SW 1271 (cell line): Measurements from ENCODE around the gene CEP112.
"Not testable (repeated sequence)": the region's sequence is repeated elsewhere in the genome, so short reads cannot be mapped to it uniquely, and the experiment has no call there.

Experiments used
- DNase-seq, 2 experiments: peaks; one replicate each; lab custom pipeline; 2025; lab: John Stamatoyannopoulos, UW

CEP112 gene

GRCh38 chr17:65782104-65782706 lies 409.7 kb downstream of the CEP112 start:
- not testable (repeated sequence) for DNase-seq

DNA sequence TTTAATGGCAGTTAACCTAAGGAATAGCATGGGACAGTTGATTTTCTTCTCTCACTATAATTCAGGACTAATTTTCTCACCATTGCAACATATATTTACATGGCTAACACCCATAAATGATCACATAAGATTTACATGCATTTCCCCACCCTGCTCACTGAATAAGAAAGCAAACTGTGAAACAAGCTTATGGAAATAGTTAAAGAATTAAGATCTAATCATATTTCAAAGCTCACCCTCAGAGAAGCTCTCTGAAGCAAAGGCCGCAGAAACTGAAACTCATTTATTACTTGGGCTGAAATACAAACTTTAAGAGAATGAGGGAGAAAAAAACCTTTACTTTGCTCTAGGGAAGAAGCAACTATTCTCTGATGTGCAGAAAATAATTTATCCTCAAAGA lies 411.8 kb downstream of the CEP112 start:
- DNase-seq: no peak

DNA sequence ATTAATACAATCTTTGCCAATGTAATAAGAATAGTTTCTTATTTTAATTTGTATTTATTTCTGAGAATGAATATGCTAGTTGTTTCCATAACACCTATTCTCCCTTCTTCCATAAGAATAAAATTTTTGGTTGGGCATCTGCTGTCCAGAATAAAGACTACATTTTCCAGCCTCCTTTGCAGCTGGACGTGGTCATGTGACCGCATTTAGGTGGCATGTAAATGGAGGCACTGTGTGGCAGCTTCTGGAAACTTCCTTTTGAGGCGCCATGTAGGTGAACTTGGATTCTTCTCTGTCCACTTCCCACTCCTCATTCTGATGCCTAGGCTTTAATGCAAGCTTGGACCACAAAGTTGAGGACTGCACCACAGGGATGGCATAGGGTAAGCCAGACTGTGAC lies 415.0 kb downstream of the CEP112 start:
- DNase-seq: no peak

DNA sequence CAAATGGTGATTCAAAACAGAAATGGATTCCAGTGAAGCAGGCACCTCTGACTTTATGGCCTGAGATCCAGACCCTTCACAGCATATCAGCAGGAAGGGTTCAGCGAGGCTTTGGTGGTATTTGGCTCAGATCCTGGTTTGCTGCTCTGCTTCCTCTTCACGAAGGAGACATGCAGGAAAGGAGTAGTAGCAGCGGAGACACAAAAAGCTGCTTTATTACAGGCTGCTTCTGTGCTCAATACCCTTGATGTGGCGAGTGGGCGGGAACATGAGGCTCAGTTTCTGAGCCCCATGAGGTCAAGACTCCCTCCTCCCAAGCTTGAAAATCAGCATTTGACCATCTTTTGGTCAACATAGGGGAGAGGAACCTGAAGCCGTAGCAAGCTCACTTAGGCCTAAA lies 417.1 kb downstream of the CEP112 start:
- DNase-seq: no peak

DNA sequence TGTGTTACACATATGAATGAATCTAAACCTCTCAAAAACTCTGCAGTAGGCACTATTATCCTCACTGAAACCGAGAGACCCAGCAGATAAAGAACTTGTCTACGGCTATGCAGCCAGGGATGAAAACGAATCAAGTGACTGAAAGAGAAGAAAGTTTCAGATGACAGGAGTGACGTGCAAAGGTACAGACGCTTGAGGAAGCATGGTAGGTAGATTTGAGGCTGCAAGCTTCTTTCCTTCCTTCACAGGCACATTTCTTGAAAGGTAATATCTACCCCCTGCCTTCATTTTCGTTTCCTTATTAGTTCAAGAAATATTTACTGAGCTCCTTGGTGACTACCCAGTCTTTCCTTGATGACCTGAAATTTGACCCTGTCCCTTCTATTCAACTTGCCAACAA lies 418.9 kb downstream of the CEP112 start:
- DNase-seq: no peak

DNA sequence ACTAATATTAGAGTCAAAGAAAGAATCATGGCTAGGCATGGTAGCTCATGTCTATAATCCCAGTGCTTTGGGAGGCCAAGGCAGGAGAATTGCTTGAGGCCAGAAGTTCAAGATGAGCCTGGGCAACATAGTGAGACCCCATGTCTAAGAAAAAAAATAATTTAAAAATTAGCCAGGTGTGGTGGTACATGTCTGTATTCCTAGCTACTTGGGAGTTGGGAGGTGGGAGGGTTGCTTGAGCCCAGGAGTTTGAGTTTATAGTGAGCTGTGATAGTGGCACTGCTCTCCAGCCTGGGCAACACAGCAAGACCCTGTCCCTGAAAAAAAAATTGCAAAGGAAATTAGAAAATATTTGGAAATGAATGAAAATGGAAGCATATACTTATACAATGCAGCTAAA lies 420.2 kb downstream of the CEP112 start:
- no peak for DNase-seq

- DNase-seq: no peak
Observed at GRCh38 chr17:65763786-65764185, 428.1 kb downstream of the CEP112 start.

DNA sequence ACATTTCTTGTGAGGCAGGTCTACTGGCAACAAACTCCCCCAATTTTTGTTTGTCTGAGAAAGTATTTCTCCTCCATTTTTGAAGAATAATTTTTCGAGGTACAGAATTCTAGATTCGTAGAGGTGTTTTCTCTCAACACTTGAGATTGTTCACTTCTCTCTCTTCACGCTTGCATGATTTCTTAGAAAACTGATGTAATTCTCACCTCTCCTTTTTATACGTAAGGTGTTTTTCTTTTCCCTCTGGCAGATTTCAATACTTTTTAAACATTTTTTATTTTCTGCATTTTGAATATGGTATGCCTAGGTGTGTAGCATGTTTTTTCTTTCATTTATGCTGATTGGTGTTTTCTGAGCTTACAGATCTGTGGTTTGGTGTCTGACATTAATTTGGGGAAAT lies 429.0 kb downstream of the CEP112 start:
- no peak for DNase-seq

- DNase-seq: no peak
Observed at GRCh38 chr17:65759532-65759931, 432.4 kb downstream of the CEP112 start.

DNA sequence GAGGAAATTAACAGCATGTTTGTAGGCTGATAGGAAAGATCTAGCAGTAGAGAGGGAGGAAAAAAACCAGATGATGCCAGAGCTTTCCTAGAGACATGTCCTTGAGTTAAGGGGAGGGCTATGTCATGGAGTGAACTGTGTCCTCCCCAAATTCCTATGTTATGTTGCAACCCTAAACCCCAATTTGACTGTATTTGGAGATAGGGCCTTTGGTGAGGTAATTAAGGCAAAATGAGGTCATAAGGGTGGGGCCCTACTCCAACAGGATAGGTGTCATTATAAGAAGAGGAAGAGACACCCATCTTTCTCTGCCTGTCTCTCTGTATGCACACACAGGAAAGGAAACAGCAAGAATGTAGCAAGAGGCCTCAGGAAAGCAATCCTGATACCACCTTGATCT lies 435.2 kb downstream of the CEP112 start:
- DNase-seq: no peak

DNA sequence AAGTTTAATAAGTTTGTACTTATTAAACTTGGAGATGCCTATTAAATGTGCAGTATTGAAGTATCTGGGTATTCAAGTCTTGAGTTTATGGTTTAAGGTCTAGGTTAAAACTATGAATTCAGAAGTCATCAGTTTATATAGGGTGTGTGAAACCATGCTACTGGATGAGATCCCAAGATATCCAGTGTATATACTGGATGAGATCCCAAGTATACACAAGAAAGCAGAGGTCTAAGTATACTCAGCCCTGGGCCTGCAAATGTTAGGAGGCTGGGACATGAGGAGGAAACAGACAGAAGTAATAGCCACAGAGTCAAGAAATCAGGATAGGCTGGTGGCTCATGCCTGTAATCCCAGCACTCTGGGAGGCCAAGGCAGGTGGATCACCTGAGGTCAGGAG lies 436.1 kb downstream of the CEP112 start:
- DNase-seq: no peak

DNA sequence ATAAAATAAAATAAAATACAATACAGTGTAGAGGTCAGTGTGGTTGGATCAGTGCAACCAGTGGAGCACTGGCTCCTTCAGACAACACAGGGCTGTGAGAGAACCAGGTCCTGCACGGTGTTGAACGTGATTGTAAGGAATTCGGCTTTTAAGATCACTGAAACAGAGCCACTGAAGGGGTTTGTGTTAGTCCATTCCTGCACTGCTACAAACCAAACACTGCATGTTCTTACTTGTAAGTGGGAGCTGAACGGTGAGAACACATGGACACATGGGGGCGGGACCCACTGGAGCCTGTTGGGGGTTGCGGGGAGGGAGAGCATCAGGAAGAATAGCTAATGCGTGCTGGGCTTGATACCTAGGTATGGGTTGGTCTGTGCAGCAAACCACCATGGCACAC lies 437.3 kb downstream of the CEP112 start:
- DNase-seq: no peak

- no peak for DNase-seq
Observed at GRCh38 chr17:65754081-65754480, 437.9 kb downstream of the CEP112 start.

DNA sequence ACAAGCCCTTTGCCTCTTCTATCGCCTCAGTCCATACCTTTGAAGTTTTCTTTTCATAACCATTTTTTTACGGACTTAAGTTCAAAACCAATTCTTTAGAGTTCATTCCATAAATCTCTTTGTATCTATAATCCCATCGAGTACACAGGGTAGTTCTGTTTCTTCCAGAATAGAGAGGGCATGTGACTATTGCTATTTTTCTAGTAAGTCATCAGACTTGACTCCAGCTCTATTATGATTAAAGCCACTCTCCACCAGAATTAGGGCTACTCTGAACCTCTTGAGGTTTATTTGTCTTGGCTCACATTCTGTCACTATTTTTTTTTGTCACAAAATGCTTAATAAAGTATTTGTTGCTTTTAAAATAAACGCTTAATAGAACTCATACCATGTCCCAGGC lies 438.6 kb downstream of the CEP112 start:
- DNase-seq: no peak

DNA sequence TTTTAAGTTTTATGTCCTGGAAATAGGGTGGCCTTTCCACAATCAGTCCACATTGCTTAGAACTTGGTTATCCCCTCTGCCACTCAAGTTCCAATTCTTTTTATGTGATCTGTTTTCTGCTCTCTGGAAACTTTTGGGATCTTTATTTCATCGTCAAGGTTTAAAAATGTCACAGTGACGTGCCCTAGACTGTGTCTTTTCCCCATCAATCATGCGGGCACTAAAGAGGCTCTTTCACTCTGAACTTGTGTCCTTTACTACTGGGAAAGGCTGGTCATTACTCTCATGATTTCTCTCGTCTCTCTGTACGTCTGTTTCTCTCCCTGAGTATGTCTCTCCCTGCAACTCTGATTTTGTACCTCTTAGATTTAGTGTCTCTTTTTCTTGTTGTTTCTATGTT lies 440.7 kb downstream of the CEP112 start:
- DNase-seq: no peak

- peak in 1 of 2 experiments; percentile 68 for DNase-seq
Observed at GRCh38 chr17:65750631-65751115, 441.3 kb downstream of the CEP112 start.

GRCh38 chr17:65750166-65750565 lies 441.8 kb downstream of the CEP112 start:
- no peak for DNase-seq

DNA sequence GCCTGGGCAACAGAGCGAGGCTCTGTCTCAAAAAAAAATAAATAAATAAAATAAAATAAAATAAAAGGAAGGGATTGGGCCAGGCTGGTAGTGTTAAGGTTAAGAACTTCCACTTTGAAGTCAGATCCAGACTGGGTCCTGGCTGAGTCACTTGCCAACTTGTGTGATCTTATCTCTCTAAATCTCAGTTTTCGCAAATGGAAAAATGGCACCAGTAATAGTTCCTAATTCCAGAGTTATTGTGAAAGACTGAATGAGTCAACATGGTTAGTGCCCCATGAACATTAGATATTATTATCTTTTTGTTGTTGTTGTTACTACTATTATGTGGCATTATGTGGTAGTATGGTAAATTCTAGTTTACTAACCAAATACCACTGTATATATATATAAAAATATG lies 442.5 kb downstream of the CEP112 start:
- DNase-seq: no peak

DNA sequence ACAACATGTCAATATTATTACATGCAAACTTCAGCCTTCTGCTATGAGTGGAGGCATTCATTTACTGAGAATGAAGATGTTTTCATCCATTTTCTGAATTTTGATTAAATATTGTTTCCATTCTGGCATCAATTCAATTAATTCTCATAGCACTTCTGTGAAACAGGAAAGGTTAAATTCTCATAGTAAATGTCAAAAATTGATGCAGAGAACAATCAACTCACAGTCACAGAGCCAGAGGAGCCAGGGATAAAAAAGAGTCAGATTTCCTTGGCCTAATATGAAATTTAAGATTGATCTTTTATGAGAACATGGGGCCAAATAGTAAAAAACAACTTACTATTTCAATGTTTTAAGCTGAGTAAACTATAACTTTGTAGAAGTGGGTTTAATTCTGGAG lies 446.7 kb downstream of the CEP112 start:
- DNase-seq: no peak

GRCh38 chr17:65743308-65743655 lies 448.7 kb downstream of the CEP112 start:
- no peak for DNase-seq

DNA sequence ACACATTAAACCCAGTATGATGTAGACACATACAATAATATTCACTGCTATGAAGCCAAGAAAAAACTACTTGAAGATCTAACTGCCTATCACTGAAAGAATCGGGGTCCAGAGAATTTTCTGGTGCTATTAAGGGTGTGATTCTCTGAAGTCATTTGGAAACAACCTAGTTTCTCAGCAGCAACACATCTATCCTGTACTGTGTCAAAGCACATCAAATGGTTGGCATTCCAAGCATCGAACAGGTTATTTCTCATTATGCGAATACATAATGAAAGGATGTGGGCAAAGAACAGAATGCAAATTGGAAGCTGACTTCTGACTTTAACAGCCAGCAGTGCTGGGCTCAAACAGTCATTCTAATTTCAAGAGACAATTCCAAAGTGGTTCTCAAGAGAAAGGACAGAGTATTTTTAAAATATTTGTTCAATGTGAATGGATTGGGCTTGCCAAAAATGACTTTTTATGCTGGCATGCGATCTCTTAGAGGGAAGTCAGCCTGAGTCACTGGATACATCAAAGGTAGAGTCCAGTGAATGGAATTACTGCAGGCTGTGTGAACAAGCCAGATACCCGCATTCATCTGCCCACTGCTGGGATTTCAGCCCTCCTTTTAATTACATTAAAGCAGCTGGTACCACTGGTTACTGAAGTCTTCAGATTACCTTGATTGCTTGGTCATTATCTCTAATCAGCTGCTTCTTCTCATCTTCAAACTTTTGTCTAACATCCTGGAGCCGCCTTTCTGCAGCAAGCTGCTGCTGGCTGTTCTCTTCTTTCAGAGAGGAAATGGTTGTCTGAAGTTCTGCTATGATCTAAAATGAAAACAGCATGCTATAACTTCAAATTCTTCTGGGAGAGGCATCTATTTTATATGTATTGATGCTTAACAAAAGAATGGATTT lies 449.3 kb downstream of the CEP112 start:
- peak; percentile 25 to 53 for DNase-seq

GRCh38 chr17:65741710-65742109 lies 450.2 kb downstream of the CEP112 start:
- no peak for DNase-seq

DNA sequence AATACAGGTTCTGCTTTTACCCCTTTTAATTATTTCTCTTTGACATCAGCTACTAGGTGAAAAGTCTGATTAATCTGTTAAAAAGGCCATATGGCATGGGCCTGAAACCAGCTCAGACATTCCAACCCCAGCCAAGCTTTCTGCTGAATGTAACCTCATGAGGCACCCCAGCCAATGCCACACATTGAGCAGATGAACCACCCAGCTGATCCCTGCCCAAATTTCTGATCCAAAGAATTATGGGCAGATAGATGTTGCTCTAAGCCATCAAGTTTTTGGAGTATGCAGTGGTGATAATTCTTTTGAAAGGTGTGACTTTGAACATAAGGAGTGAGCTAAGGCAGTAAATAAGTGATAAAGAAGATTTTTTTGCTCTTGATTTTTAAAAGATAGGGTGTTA lies 452.9 kb downstream of the CEP112 start:
- DNase-seq: no peak

GRCh38 chr17:65737451-65737850 lies 454.5 kb downstream of the CEP112 start:
- no peak for DNase-seq
